ENCODE measurements around the gene ATP6V0A1.
A peak's percentile ranks its signal among the peaks of the same experiment; 100 is the strongest.
"Not testable (repeated sequence)": the region's sequence is repeated elsewhere in the genome, so short reads cannot be mapped to it uniquely, and the experiment has no call there.

The ATP6V0A1 gene

GRCh38 chr17:42476411-42476810 lies 17.7 kb downstream of the ATP6V0A1 start:
- no peak for DNase-seq (ENCODE audit: low spot score)

- no peak for DNase-seq (ENCODE audit: low spot score)
Observed at GRCh38 chr17:42477173-42477572, 18.5 kb downstream of the ATP6V0A1 start.

GRCh38 chr17:42477824-42478223 lies 19.1 kb downstream of the ATP6V0A1 start:
- not testable (repeated sequence) for DNase-seq (ENCODE audit: low spot score)

GRCh38 chr17:42484304-42484703 lies 25.6 kb downstream of the ATP6V0A1 start:
- no peak for DNase-seq (ENCODE audit: low spot score)

DNA sequence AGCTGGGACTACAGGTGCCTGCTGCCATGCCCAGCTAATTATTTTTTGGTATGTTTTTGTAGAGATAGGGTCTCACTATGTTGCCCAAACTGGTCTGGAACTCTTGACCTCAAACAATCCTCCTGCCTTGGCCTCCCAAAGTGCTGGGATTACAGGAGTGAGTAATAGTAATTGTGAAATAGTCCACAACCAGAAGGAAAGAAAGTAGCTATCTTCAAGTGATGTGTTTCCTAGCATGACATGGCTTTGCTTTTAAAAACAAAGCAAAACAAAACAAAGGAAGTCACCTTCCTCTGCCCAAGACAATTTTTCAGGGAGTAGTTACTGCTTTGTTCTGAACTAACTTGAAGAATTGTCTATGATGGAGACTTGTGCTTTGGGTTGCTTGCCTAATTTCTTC lies 27.0 kb downstream of the ATP6V0A1 start:
- DNase-seq (ENCODE audit: low spot score), result no peak

DNA sequence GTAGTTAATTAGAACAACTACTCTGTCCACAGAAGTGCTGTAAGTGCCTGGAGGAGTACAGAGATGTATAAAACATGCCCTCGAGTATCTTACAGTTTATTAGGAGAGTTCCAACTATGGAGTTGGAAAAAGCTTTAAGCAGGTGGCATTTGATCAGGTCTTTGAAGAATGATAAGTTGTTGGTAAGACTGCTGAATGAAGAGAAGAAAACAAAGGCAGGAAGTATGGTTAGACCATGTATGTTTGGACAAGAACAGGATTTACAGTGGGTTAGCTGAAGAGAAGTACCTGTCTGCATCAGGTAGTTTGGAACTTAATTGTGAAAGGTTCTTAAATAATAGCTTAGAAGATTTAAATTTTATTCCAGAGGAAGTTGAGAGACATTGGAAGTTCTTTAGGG lies 29.4 kb downstream of the ATP6V0A1 start:
- DNase-seq (ENCODE audit: low spot score), result no peak

DNA sequence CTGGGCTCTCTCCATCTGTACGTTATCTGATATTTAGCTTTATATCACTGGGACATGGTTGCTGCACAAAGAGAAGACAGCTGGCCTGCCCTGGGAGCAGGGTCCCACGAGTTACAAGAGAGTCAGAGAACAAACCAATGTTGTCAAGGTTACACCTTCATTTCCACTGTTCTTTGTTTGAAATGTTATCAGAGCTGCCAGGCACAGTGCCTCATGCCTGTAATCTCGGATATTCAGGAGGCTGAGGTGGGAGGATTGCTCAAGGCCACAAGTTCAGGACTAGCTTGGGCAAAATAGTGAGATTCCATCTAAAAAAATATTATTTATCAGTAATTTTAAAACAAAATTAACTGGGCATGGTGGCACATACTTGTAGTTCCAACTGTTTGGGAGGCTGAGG lies 34.6 kb downstream of the ATP6V0A1 start:
- DNase-seq (ENCODE audit: low spot score), result no peak

DNA sequence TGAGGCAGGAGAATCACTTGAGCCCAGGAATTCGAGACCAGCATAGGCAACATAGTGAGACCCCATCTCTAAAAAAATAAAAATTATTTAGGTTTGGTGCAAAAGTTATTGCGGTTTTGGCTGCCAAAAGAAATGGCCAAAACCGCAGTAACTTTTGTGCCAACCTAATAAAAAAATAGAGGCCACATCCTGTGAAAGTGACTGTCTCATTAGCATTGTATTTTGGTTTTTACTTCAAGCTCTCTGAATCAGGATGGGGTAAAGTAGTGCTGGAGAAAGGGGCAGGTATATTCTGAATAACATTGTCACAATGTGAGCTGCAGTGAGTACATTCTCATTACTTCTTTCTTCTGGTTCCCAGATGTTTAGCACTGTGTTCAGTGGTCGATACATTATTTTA lies 36.0 kb downstream of the ATP6V0A1 start:
- no peak for DNase-seq (ENCODE audit: low spot score)

GRCh38 chr17:42498828-42499227 lies 40.1 kb downstream of the ATP6V0A1 start:
- no peak for DNase-seq (ENCODE audit: low spot score)

- no peak for DNase-seq (ENCODE audit: low spot score)
Observed at GRCh38 chr17:42502091-42502490, 43.4 kb downstream of the ATP6V0A1 start.

GRCh38 chr17:42502926-42503325 lies 44.2 kb downstream of the ATP6V0A1 start:
- no peak for DNase-seq (ENCODE audit: low spot score)

DNA sequence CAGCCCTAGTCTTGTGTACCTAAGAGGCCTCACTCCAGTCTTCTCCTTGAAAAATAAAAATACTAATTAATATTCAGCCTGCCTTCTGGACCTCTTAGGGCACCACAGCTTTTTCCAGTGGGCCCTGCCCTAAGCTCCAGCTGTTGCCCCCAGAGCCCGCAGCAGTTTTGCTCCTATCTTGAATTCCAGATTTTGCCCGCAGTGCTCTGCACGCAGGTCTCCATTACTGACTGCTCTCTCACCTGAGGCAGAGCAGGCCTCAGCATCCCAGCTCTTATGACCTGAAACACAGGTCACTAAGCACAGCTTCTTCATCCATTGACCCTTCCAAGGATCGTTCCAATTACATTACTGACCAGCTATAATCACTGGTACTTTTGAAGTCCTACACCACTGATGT lies 49.0 kb downstream of the ATP6V0A1 start:
- no peak for DNase-seq (ENCODE audit: low spot score)

GRCh38 chr17:42508426-42509165 lies 49.9 kb downstream of the ATP6V0A1 start:
- DNase-seq (ENCODE audit: low spot score), result no peak

DNA sequence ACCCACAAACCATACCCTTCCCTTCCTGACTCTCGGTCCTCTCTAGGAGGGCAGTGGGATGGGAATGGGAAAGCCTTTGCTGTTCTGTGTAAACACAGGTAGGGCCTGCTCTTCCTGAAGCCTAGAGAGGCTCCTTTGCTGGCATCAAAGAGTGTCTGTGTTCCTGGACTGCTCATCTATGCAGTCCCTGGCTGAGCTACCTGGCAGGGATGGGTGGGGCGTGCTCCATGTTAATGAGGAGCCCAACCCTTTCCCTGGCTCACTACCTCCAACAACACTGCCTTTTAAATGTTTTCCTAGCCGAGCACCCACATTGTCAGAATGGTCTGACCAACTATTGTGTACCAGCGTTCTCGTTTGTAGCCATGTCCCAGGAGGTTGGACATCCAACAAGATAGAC lies 50.7 kb downstream of the ATP6V0A1 start:
- DNase-seq (ENCODE audit: low spot score), result no peak

- no peak for DNase-seq (ENCODE audit: low spot score)
Observed at GRCh38 chr17:42509841-42510240, 51.2 kb downstream of the ATP6V0A1 start.

GRCh38 chr17:42512246-42512645 lies 53.6 kb downstream of the ATP6V0A1 start:
- DNase-seq (ENCODE audit: low spot score), result no peak

DNA sequence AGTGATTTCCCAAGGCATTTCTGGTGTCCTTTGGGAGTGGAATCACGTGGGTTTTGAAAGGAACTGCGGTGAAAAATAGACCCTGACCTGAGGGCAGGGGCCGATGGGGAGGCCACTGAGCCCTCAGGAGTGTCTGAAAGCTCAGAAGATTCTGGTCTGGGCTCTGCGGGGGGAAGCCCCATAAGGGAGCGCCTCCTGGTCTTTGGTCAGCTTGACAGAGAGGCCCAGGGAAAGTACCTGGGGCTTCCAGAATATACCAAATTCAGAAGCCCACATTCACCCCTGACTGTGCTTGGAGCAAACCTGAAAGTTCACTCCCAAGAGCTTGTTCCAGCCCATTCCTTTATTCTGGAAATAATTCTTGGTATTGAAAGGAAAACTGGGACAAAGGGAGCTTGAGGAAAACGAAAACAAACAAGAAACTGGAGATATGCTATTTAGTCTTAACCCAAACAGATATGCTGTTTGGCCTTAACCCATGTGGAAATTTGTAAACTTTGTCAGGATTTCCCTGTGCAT lies 54.1 kb downstream of the ATP6V0A1 start:
- DNase-seq (ENCODE audit: low spot score), result no peak

- no peak for DNase-seq (ENCODE audit: low spot score)
Observed at GRCh38 chr17:42513686-42514085, 55.0 kb downstream of the ATP6V0A1 start.

- no peak for DNase-seq (ENCODE audit: low spot score)
Observed at GRCh38 chr17:42514279-42514678, 55.6 kb downstream of the ATP6V0A1 start.

- DNase-seq (ENCODE audit: low spot score), result peak; percentile 23
Observed at GRCh38 chr17:42514867-42515266, 56.2 kb downstream of the ATP6V0A1 start.

DNA sequence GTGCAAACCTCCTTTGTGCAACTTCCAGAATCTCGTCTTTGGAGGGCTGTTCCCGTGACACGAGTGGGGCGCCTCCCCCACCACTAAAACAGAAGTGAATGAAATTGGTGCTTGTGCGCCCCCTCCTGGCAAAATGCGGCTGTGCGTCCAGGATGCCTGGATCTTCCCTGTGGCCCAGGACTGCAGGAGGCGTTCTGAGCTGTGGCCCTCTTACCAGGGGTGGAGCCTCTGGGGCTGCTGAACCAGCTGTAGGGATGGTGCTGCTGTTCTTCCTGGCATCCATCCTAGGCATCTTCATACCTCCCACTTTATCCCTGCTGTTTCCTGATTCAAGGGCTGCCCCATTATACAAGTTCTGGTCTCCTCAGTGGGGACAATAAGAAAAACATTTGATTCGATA lies 58.8 kb downstream of the ATP6V0A1 start:
- peak; percentile 83 for DNase-seq (ENCODE audit: low spot score)

DNA sequence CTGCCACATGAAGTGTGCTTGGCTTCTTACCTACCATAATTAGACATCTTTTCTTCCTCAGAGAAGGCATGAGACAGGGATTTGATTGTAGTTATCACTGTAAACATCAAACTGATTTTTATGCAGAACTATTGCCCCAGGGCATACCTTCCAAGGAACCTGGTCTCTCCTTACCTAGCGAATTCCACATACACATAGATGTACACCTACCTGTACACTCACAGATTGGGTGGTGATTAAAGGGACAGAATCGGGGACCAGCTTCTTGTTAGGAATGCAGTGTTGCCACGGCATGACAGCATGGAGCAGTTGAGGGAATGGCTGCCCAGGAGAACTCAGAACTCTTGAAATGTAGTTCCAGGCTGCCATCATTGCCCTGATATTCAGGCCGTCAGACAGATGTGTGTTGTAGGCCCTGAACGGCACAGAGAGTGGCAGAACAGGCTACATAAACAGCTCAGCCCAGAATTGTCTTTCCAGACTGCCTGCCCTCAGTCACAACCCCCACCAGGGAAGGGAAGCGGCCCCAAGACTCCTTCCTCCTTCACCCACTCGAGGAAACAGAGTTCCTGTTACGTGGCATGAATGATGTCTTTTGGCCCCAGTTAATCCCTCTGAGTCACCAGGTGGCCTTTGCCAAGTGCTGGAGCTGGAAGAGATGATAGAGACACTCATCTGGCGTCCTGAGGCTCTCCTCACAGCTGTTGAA lies 59.5 kb downstream of the ATP6V0A1 start:
- peak; percentile 94 for DNase-seq (ENCODE audit: low spot score)

DNA sequence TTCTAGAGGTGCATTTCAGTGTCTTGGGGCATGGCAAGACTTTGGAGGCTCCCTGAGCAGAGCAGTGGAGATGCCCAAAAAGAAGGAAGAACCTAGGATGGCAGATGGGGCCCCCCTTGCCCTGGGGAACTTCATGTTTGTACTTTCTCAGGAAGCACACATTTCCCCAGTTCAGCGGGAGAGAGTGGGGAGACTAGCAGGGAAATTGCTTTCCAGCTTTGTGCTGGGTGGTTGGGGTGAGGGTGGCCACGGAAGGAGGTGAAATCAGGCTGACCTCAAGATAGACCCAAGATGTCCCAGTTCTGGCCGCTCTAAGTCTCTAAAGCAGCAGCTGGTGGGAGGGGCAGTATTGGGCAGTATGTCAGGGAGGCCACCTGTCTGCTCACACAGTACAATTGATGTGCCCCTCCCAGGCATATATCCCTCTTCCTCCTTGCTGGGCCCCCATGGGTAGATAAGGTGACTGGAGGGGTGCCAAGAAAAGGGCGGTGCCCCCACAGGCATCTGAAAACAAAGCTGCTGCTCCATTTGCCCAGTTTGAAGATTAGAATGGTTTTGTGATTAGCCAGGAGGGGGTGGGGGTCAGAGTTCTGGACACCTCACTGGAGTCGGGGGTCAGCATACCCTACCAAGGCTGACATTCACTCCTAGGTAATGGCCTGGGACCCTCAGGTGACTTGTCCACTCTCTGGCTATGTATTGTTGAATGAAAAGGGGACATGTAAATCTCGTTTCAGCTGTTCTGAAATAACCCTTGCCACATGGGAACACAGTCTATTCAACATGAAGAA lies 60.3 kb downstream of the ATP6V0A1 start:
- peak; percentile 38 for DNase-seq (ENCODE audit: low spot score)

All from kidney tubule cell (primary cell).